Prostate gland (tissue), 2 donors: ENCODE results near the gene R3HDM2. TPM values are rescaled to one million over a fixed set of nuclear protein-coding genes. Genes with fewer than 3 reads are reported as not detected.

Experiments used
- DNase-seq: peaks from one replicate; pipeline ENCODE4 v3.0.0-alpha.2; 2019; ENCODE audit warnings: low spot score
- H3K27ac ChIP-seq, 2 donors: fragments of 200-600 bp; sonication (generic); 2 replicates each; pipeline ENCODE4 v1.5.1; 2017 to 2019
- H3K27me3 ChIP-seq: fragments of 200-600 bp; sonication (generic); replicated peaks from 2 replicates; pipeline ENCODE4 v1.5.1; 2019; ENCODE audit not compliant: insufficient read depth
- H3K36me3 ChIP-seq, 2 donors: fragments of 200-600 bp; sonication (generic); 1 replicate in 1 of 2; 2 replicates in 1 of 2; pipeline versions ENCODE4 v1.5.1 to v1.8.1; 2017 to 2019
- H3K4me1 ChIP-seq: fragments of 200-600 bp; sonication (generic); replicated peaks from 2 replicates; pipeline ENCODE4 v1.5.1; 2019
- H3K4me3 ChIP-seq, 2 donors: fragments of 200-600 bp; sonication (generic); 2 replicates each; pipeline ENCODE4 v1.5.1; 2017 to 2019
- H3K9me3 ChIP-seq: fragments of 200-600 bp; sonication (generic); 2 replicates; pipeline ENCODE4 v1.5.1; 2017
- POLR2A ChIP-seq: fragments of 450-650 bp; IDR thresholded peaks from one replicate; pipeline ENCODE4 v1.6.1; 2016; ENCODE audit warnings: antibody characterized with exemption, mild to moderate bottlenecking
- POLR2AphosphoS5 ChIP-seq: sonication (generic); formaldehyde crosslinking; IDR thresholded peaks from one replicate; pipeline ENCODE4 v1.6.1; 2017; ENCODE audit warnings: antibody characterized with exemption
- WGBS: methylation state at CpG from one replicate; pipeline ENCODE4 v1.1.5; 2018; 5-methylcytosine and 5-hydroxymethylcytosine counted together
- intact Hi-C: fragments of 100-400 bp; cut with DNase I; formaldehyde crosslinking; loops from one replicate; pipeline ENCODE4 v1.14.2; 2022
- small RNA-seq, 2 donors: library from RNA; depleted of rRNA; stranded (forward); fragments of <200 nt; gene quantifications; one replicate each; pipeline ENCODE3, GENCODE V24; 2016
- total RNA-seq, 2 donors: library from RNA; depleted of rRNA; stranded (reverse); fragments of >200 nt; gene quantifications; one replicate each; pipeline ENCODE4 v1.1.0, GENCODE V29; 2016
- TF ChIP-seq, protein P1 (sequence below), 4 experiments: fragments of 200-600 bp in 2 of 4; fragments of 450-650 bp in 2 of 4; sonication (generic) in 2 of 4; IDR thresholded peaks; 1 replicate in 3 of 4; 2 replicates in 1 of 4; pipeline ENCODE4 v1.5.1; 2016 to 2019; ENCODE audit warnings: antibody characterized with exemption in 4 of 4, mild to moderate bottlenecking in 2 of 4, moderate library complexity in 2 of 4

The R3HDM2 gene
- total RNA-seq, 2 donors from 2014 or later, result 38.7 to 80.9 TPM

DNA sequence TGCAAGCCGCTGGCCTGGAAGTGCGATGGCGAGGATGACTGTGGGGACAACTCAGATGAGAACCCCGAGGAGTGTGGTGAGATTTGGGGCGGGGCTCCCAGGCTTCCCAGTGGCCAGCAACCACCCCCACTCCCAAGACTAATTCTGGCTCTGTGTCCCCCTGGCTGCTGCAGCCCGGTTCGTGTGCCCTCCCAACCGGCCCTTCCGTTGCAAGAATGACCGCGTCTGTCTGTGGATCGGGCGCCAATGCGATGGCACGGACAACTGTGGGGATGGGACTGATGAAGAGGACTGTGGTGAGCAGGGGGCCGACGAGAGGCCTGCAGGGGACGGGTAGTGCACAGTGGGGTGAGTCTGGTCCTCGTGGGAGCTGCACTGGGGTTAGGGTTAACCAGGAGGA lies 226.4 kb downstream of the R3HDM2 start:
- TF ChIP-seq POLR2A (no peak), POLR2AphosphoS5 (no peak)
- TF ChIP-seq, protein P1, sequence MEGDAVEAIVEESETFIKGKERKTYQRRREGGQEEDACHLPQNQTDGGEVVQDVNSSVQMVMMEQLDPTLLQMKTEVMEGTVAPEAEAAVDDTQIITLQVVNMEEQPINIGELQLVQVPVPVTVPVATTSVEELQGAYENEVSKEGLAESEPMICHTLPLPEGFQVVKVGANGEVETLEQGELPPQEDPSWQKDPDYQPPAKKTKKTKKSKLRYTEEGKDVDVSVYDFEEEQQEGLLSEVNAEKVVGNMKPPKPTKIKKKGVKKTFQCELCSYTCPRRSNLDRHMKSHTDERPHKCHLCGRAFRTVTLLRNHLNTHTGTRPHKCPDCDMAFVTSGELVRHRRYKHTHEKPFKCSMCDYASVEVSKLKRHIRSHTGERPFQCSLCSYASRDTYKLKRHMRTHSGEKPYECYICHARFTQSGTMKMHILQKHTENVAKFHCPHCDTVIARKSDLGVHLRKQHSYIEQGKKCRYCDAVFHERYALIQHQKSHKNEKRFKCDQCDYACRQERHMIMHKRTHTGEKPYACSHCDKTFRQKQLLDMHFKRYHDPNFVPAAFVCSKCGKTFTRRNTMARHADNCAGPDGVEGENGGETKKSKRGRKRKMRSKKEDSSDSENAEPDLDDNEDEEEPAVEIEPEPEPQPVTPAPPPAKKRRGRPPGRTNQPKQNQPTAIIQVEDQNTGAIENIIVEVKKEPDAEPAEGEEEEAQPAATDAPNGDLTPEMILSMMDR (IDR thresholded peaks at IDR 0.05), result no peak
- Histone ChIP-seq H3K9me3 (no peaks in the 10 kb centered on the region), H3K27ac (no peak overlapping the region), H3K36me3 (peaks cover 17 to 23% of the 10 kb centered on the region in 2 donors), H3K4me1 (no peaks in the 10 kb centered on the region), H3K27me3 (no peaks in the 10 kb centered on the region), H3K4me3 (no peak overlapping the region)
- 88% methylated on average over 19 of the region's 19 CpGs for WGBS
- intact Hi-C loops, result no loop called here
- no peak for DNase-seq

DNA sequence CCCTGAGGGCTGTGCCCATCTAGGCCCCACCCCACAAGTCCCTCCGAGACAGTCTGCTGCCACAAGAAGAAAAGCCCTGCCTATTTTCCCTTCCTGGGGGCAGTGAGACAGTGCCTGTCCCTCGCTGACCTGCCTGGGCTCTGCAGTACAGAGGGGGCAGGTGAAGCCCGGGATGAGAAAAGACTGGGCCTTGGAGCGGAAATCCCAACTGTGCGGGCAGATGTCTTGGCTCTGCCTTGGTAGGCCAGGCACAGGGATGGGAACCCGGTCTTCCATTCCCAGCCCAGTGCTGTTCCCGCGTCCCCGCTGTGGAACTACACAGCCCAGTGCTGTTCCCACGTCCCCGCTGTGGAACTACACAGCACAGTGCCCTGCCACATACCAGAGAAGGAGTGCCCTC lies 227.1 kb downstream of the R3HDM2 start:
- DNase-seq, result no peak
- Histone ChIP-seq H3K9me3 (no peaks in the 10 kb centered on the region), H3K27me3 (no peaks in the 10 kb centered on the region), H3K27ac (no peak overlapping the region), H3K4me3 (no peak overlapping the region), H3K36me3 (peaks cover 17 to 23% of the 10 kb centered on the region in 2 donors), H3K4me1 (no peaks in the 10 kb centered on the region)
- WGBS, result 82% methylated on average over 11 of the region's 11 CpGs
- TF ChIP-seq, protein P1 (IDR thresholded peaks at IDR 0.05), result no peak
- TF ChIP-seq POLR2A (no peak), POLR2AphosphoS5 (no peak)
- intact Hi-C loops, result no loop called here

Small RNA genes lying within 50 kb of the gene (small RNA-seq; reads per million reads assigned to genes)
- 0 reads per million in 2 donors for gene RNU6-879P

Other genes with a start within 250 kb of the R3HDM2 start
- 10 to 100 TPM; 10.2 to 18.1 TPM for gene NXPH4, start 214.2 kb downstream of the R3HDM2 start, total RNA-seq
- 10 to 100 TPM; 49.6 to 51.4 TPM for gene SHMT2, start 201.3 kb downstream of the R3HDM2 start, total RNA-seq
- 10 to 100 TPM in 1 of 2 donors, 1 to 10 TPM in 1; 4.8 to 20.9 TPM for gene STAC3, start 179.9 kb downstream of the R3HDM2 start, total RNA-seq
- gene INHBC, start 3.7 kb upstream of the R3HDM2 start, total RNA-seq, result under 1 TPM; 0.46 to 0.57 TPM
- gene INHBE, start 24.3 kb upstream of the R3HDM2 start, total RNA-seq, result not detected
- 10 to 100 TPM in 1 of 2 donors, 1 to 10 TPM in 1; 1.7 to 11.5 TPM for gene GLI1, start 28.7 kb upstream of the R3HDM2 start, total RNA-seq
- 10 to 100 TPM in 1 of 2 donors, 1 to 10 TPM in 1; 3.5 to 13.6 TPM for gene ARHGAP9, start 48.8 kb upstream of the R3HDM2 start, total RNA-seq
- gene MARS1, start 57.0 kb upstream of the R3HDM2 start, total RNA-seq, result 10 to 100 TPM; 67.2 to 90.0 TPM
- gene DDIT3, start 89.5 kb upstream of the R3HDM2 start, total RNA-seq, result 10 to 100 TPM; 39.0 to 51.8 TPM
- gene MBD6, start 91.8 kb upstream of the R3HDM2 start, total RNA-seq, result 10 to 100 TPM; 54.5 to 92.1 TPM
- 100 to 1,000 TPM; 131 to 157 TPM for gene DCTN2, start 116.1 kb upstream of the R3HDM2 start, total RNA-seq
- gene KIF5A, start 119.0 kb upstream of the R3HDM2 start, total RNA-seq, result 1 to 10 TPM in 1 of 2 donors, under 1 TPM in 1; 0.50 to 3.7 TPM
- gene PIP4K2C, start 160.1 kb upstream of the R3HDM2 start, total RNA-seq, result 10 to 100 TPM; 37.4 to 51.1 TPM
- gene DTX3, start 173.8 kb upstream of the R3HDM2 start, total RNA-seq, result 10 to 100 TPM; 42.2 to 59.9 TPM
- 10 to 100 TPM; 16.6 to 32.5 TPM for gene ARHGEF25, start 180.4 kb upstream of the R3HDM2 start, total RNA-seq
- gene B4GALNT1, start 202.2 kb upstream of the R3HDM2 start, total RNA-seq, result 1 to 10 TPM; 2.2 to 6.7 TPM